Measurements from ENCODE around the gene HSD17B1.
A peak's percentile ranks its signal among the peaks of the same experiment; 100 is the strongest.

Gene HSD17B1

GRCh38 chr17:42522263-42522790 is 30.4 kb upstream of the HSD17B1 start:
- Histone ChIP-seq H3K27ac (ENCODE audit: low read depth, low read length) (peak overlapping the region; percentile 100), H3K4me1 (ENCODE audit: control insufficient read depth in 5 of 5, insufficient read depth in 5 of 5, low read length in 5 of 5) (peaks cover 50 to 80% (median 71%) of the 10 kb centered on the region in 5 donors), H3K4me3 (ENCODE audit: low read depth in 1 of 5, low read length in 5 of 5) (peak overlapping the region in 1 of 5 donors; percentile 25), H3K9ac (ENCODE audit: low read length in 5 of 5) (peak overlapping the region in 3 of 5 donors; percentile 42 to 56 (median 44)), H3K36me3 (ENCODE audit: control insufficient read depth in 5 of 5, insufficient read depth in 5 of 5, low read length in 5 of 5) (peaks cover 0 to 13% (median 2%) of the 10 kb centered on the region in 5 donors), H3K27me3 (ENCODE audit: control insufficient read depth in 5 of 5, insufficient read depth in 4 of 5, low read length in 5 of 5) (no peaks in the 10 kb centered on the region), H3K9me3 (ENCODE audit: control insufficient read depth in 5 of 5, low read length in 5 of 5) (no peaks in the 10 kb centered on the region)

- H3K4me3 ChIP-seq (ENCODE audit: low read depth in 1 of 5, low read length in 5 of 5): no peak overlapping the region
- H3K9ac ChIP-seq (ENCODE audit: low read length in 5 of 5): peak overlapping the region in 3 of 5 donors; percentile 42 to 56 (median 44)
- H3K27ac ChIP-seq (ENCODE audit: low read depth, low read length): peak overlapping the region; percentile 100
- peaks cover 0 to 13% (median 2%) of the 10 kb centered on the region in 5 donors for H3K36me3 ChIP-seq (ENCODE audit: control insufficient read depth in 5 of 5, insufficient read depth in 5 of 5, low read length in 5 of 5)
- no peaks in the 10 kb centered on the region for H3K27me3 ChIP-seq (ENCODE audit: control insufficient read depth in 5 of 5, insufficient read depth in 4 of 5, low read length in 5 of 5)
- H3K9me3 ChIP-seq (ENCODE audit: control insufficient read depth in 5 of 5, low read length in 5 of 5): no peaks in the 10 kb centered on the region
- H3K4me1 ChIP-seq (ENCODE audit: control insufficient read depth in 5 of 5, insufficient read depth in 5 of 5, low read length in 5 of 5): peaks cover 47 to 75% (median 67%) of the 10 kb centered on the region in 5 donors
Observed at GRCh38 chr17:42522798-42523278, 29.9 kb upstream of the HSD17B1 start.

- no peak overlapping the region for H3K27ac ChIP-seq (ENCODE audit: low read depth, low read length)
- no peak overlapping the region for H3K4me3 ChIP-seq (ENCODE audit: low read depth in 1 of 5, low read length in 5 of 5)
- no peak overlapping the region for H3K9ac ChIP-seq (ENCODE audit: low read length in 5 of 5)
- H3K4me1 ChIP-seq (ENCODE audit: control insufficient read depth in 5 of 5, insufficient read depth in 5 of 5, low read length in 5 of 5): peaks cover 24 to 51% (median 43%) of the 10 kb centered on the region in 5 donors
- H3K36me3 ChIP-seq (ENCODE audit: control insufficient read depth in 5 of 5, insufficient read depth in 5 of 5, low read length in 5 of 5): peaks cover 0 to 13% (median 2%) of the 10 kb centered on the region in 5 donors
- no peaks in the 10 kb centered on the region for H3K27me3 ChIP-seq (ENCODE audit: control insufficient read depth in 5 of 5, insufficient read depth in 4 of 5, low read length in 5 of 5)
- no peaks in the 10 kb centered on the region for H3K9me3 ChIP-seq (ENCODE audit: control insufficient read depth in 5 of 5, low read length in 5 of 5)
Observed at GRCh38 chr17:42525221-42525620, 27.5 kb upstream of the HSD17B1 start.

GRCh38 chr17:42526031-42526444 is 26.7 kb upstream of the HSD17B1 start:
- H3K4me3 ChIP-seq (ENCODE audit: low read depth in 1 of 5, low read length in 5 of 5): no peak overlapping the region
- no peaks in the 10 kb centered on the region for H3K9me3 ChIP-seq (ENCODE audit: control insufficient read depth in 5 of 5, low read length in 5 of 5)
- H3K9ac ChIP-seq (ENCODE audit: low read length in 5 of 5): no peak overlapping the region
- H3K4me1 ChIP-seq (ENCODE audit: control insufficient read depth in 5 of 5, insufficient read depth in 5 of 5, low read length in 5 of 5): peaks cover 18 to 43% (median 35%) of the 10 kb centered on the region in 5 donors
- no peaks in the 10 kb centered on the region for H3K27me3 ChIP-seq (ENCODE audit: control insufficient read depth in 5 of 5, insufficient read depth in 4 of 5, low read length in 5 of 5)
- peak overlapping the region; percentile 60 for H3K27ac ChIP-seq (ENCODE audit: low read depth, low read length)
- peaks cover 0 to 13% (median 2%) of the 10 kb centered on the region in 5 donors for H3K36me3 ChIP-seq (ENCODE audit: control insufficient read depth in 5 of 5, insufficient read depth in 5 of 5, low read length in 5 of 5)

GRCh38 chr17:42527932-42528331 is 24.8 kb upstream of the HSD17B1 start:
- H3K36me3 ChIP-seq (ENCODE audit: control insufficient read depth in 5 of 5, insufficient read depth in 5 of 5, low read length in 5 of 5): no peaks in the 10 kb centered on the region
- no peaks in the 10 kb centered on the region for H3K9me3 ChIP-seq (ENCODE audit: control insufficient read depth in 5 of 5, low read length in 5 of 5)
- no peaks in the 10 kb centered on the region for H3K27me3 ChIP-seq (ENCODE audit: control insufficient read depth in 5 of 5, insufficient read depth in 4 of 5, low read length in 5 of 5)
- peaks cover 2 to 33% (median 23%) of the 10 kb centered on the region in 5 donors for H3K4me1 ChIP-seq (ENCODE audit: control insufficient read depth in 5 of 5, insufficient read depth in 5 of 5, low read length in 5 of 5)
- H3K4me3 ChIP-seq (ENCODE audit: low read depth in 1 of 5, low read length in 5 of 5): no peak overlapping the region
- no peak overlapping the region for H3K27ac ChIP-seq (ENCODE audit: low read depth, low read length)
- H3K9ac ChIP-seq (ENCODE audit: low read length in 5 of 5): no peak overlapping the region

GRCh38 chr17:42529061-42529460 is 23.7 kb upstream of the HSD17B1 start:
- peaks cover 2 to 26% (median 18%) of the 10 kb centered on the region in 5 donors for H3K4me1 ChIP-seq (ENCODE audit: control insufficient read depth in 5 of 5, insufficient read depth in 5 of 5, low read length in 5 of 5)
- H3K9ac ChIP-seq (ENCODE audit: low read length in 5 of 5): no peak overlapping the region
- H3K4me3 ChIP-seq (ENCODE audit: low read depth in 1 of 5, low read length in 5 of 5): no peak overlapping the region
- no peaks in the 10 kb centered on the region for H3K36me3 ChIP-seq (ENCODE audit: control insufficient read depth in 5 of 5, insufficient read depth in 5 of 5, low read length in 5 of 5)
- H3K27ac ChIP-seq (ENCODE audit: low read depth, low read length): no peak overlapping the region
- no peaks in the 10 kb centered on the region for H3K9me3 ChIP-seq (ENCODE audit: control insufficient read depth in 5 of 5, low read length in 5 of 5)
- no peaks in the 10 kb centered on the region for H3K27me3 ChIP-seq (ENCODE audit: control insufficient read depth in 5 of 5, insufficient read depth in 4 of 5, low read length in 5 of 5)

GRCh38 chr17:42530952-42531454 is 21.7 kb upstream of the HSD17B1 start:
- Histone ChIP-seq H3K9ac (ENCODE audit: low read length in 5 of 5) (peak overlapping the region in 1 of 5 donors; percentile 20), H3K4me1 (ENCODE audit: control insufficient read depth in 5 of 5, insufficient read depth in 5 of 5, low read length in 5 of 5) (peaks cover 7 to 33% (median 26%) of the 10 kb centered on the region in 5 donors), H3K4me3 (ENCODE audit: low read depth in 1 of 5, low read length in 5 of 5) (no peak overlapping the region), H3K27me3 (ENCODE audit: control insufficient read depth in 5 of 5, insufficient read depth in 4 of 5, low read length in 5 of 5) (no peaks in the 10 kb centered on the region), H3K9me3 (ENCODE audit: control insufficient read depth in 5 of 5, low read length in 5 of 5) (no peaks in the 10 kb centered on the region), H3K36me3 (ENCODE audit: control insufficient read depth in 5 of 5, insufficient read depth in 5 of 5, low read length in 5 of 5) (no peaks in the 10 kb centered on the region), H3K27ac (ENCODE audit: low read depth, low read length) (peak overlapping the region; percentile 54)

GRCh38 chr17:42531455-42532354 is 21.0 kb upstream of the HSD17B1 start:
- Histone ChIP-seq H3K36me3 (ENCODE audit: control insufficient read depth in 5 of 5, insufficient read depth in 5 of 5, low read length in 5 of 5) (no peaks in the 10 kb centered on the region), H3K27me3 (ENCODE audit: control insufficient read depth in 5 of 5, insufficient read depth in 4 of 5, low read length in 5 of 5) (no peaks in the 10 kb centered on the region), H3K9me3 (ENCODE audit: control insufficient read depth in 5 of 5, low read length in 5 of 5) (no peaks in the 10 kb centered on the region), H3K4me1 (ENCODE audit: control insufficient read depth in 5 of 5, insufficient read depth in 5 of 5, low read length in 5 of 5) (peaks cover 5 to 29% (median 26%) of the 10 kb centered on the region in 5 donors), H3K9ac (ENCODE audit: low read length in 5 of 5) (peak overlapping the region in 2 of 5 donors; percentile 20 to 68), H3K27ac (ENCODE audit: low read depth, low read length) (peak overlapping the region; percentile 54), H3K4me3 (ENCODE audit: low read depth in 1 of 5, low read length in 5 of 5) (peak overlapping the region; percentile 54 to 75 (median 67))

GRCh38 chr17:42535155-42536047 is 17.3 kb upstream of the HSD17B1 start:
- peaks cover 0 to 25% (median 15%) of the 10 kb centered on the region in 5 donors for H3K36me3 ChIP-seq (ENCODE audit: control insufficient read depth in 5 of 5, insufficient read depth in 5 of 5, low read length in 5 of 5)
- peak overlapping the region; percentile 99 for H3K27ac ChIP-seq (ENCODE audit: low read depth, low read length)
- H3K9ac ChIP-seq (ENCODE audit: low read length in 5 of 5): peak overlapping the region; percentile 53 to 95 (median 83)
- peaks cover 7 to 39% (median 33%) of the 10 kb centered on the region in 5 donors for H3K4me1 ChIP-seq (ENCODE audit: control insufficient read depth in 5 of 5, insufficient read depth in 5 of 5, low read length in 5 of 5)
- H3K4me3 ChIP-seq (ENCODE audit: low read depth in 1 of 5, low read length in 5 of 5): peak overlapping the region; percentile 67 to 84 (median 78)
- H3K9me3 ChIP-seq (ENCODE audit: control insufficient read depth in 5 of 5, low read length in 5 of 5): no peaks in the 10 kb centered on the region
- no peaks in the 10 kb centered on the region for H3K27me3 ChIP-seq (ENCODE audit: control insufficient read depth in 5 of 5, insufficient read depth in 4 of 5, low read length in 5 of 5)
